Left ventricle myocardium superior (tissue), 1 donor: ENCODE measurements around the gene COG5. TPM values are rescaled to one million over a fixed set of nuclear protein-coding genes. Genes with fewer than 3 reads are reported as not detected.

Experiments used
- ATAC-seq: fragments of 200-7000 bp; cut with Tn5 transposase; one replicate; pipeline ENCODE4 v1.9.1; 2020; ENCODE audit warnings: mild to moderate bottlenecking, moderate library complexity
- DNase-seq: peaks from one replicate; pipeline ENCODE4 v3.0.0-alpha.2; 2020
- intact Hi-C: fragments of 100-400 bp; cut with micrococcal nuclease; formaldehyde crosslinking; loops from one replicate; pipeline ENCODE4 v1.11.0; 2022
- total RNA-seq: library from RNA; stranded (reverse); fragmentation: NEBNext Ultra II Directional; extraction: Animal tissue kit (Norgen Biotek cat#: 25700); gene quantifications from one replicate; pipeline ENCODE4 v1.2.1, GENCODE V29; 2021
- donor health status: DM: no; HTN: yes; CAD: no; lungs with severe emphysema.

Gene COG5
- total RNA-seq, 1 donor from 2014 or later: 54.0 TPM

GRCh38 chr7:107528461-107528860 lies 35.3 kb downstream of the COG5 start:
- intact Hi-C loops: no loop called here
- ATAC-seq (no peak), DNase-seq (no peak)

- ATAC-seq (no peak), DNase-seq (no peak)
- intact Hi-C loops: no loop called here
Observed at GRCh38 chr7:107527196-107527595, 36.5 kb downstream of the COG5 start.

GRCh38 chr7:107526672-107527071 lies 37.0 kb downstream of the COG5 start:
- intact Hi-C loops: no loop called here
- ATAC-seq (no peak), DNase-seq (no peak)

GRCh38 chr7:107506674-107507339 lies 56.9 kb downstream of the COG5 start:
- intact Hi-C loops: no loop called here
- DNase-seq (peak; percentile 57), ATAC-seq (peak; percentile 54)

- intact Hi-C loops: no loop called here
- DNase-seq: no peak
- peak; percentile 66 for ATAC-seq
Observed at GRCh38 chr7:107505997-107506673, 57.6 kb downstream of the COG5 start.

- intact Hi-C loops: no loop called here
- DNase-seq (no peak), ATAC-seq (no peak)
Observed at GRCh38 chr7:107505362-107505761, 58.4 kb downstream of the COG5 start.

- intact Hi-C loops: no loop called here
- ATAC-seq (no peak), DNase-seq (no peak)
Observed at GRCh38 chr7:107503687-107504086, 60.0 kb downstream of the COG5 start.

GRCh38 chr7:107502797-107503196 lies 60.9 kb downstream of the COG5 start:
- ATAC-seq (no peak), DNase-seq (no peak)
- intact Hi-C loops: no loop called here

- ATAC-seq (no peak), DNase-seq (no peak)
- intact Hi-C loops: no loop called here
Observed at GRCh38 chr7:107502154-107502553, 61.6 kb downstream of the COG5 start.

- intact Hi-C loops: no loop called here
- DNase-seq (no peak), ATAC-seq (peak; percentile 29)
Observed at GRCh38 chr7:107501593-107501992, 62.1 kb downstream of the COG5 start.

- intact Hi-C loops: no loop called here
- ATAC-seq (no peak), DNase-seq (no peak)
Observed at GRCh38 chr7:107499731-107500130, 64.0 kb downstream of the COG5 start.

GRCh38 chr7:107495516-107495915 lies 68.2 kb downstream of the COG5 start:
- intact Hi-C loops: no loop called here
- no peak for ATAC-seq

GRCh38 chr7:107494884-107495283 lies 68.8 kb downstream of the COG5 start:
- ATAC-seq (peak; percentile 40), DNase-seq (no peak)
- intact Hi-C loops: no loop called here

More at GRCh38 chr7:107495516-107495915, 68.2 kb downstream of the COG5 start:
- DNase-seq: no peak

GRCh38 chr7:107494315-107494751 lies 69.4 kb downstream of the COG5 start:
- DNase-seq: no peak
- intact Hi-C loops: no loop called here
- peak; percentile 68 for ATAC-seq

GRCh38 chr7:107492875-107493274 lies 70.8 kb downstream of the COG5 start:
- no peak for ATAC-seq
- intact Hi-C loops: no loop called here
- no peak for DNase-seq

GRCh38 chr7:107486041-107486440 lies 77.7 kb downstream of the COG5 start:
- DNase-seq (no peak), ATAC-seq (no peak)
- intact Hi-C loops: no loop called here

- ATAC-seq: no peak
- no peak for DNase-seq
- intact Hi-C loops: no loop called here
Observed at GRCh38 chr7:107482571-107482970, 81.1 kb downstream of the COG5 start.

- intact Hi-C loops: no loop called here
- ATAC-seq: peak; percentile 95
- DNase-seq: no peak
Observed at GRCh38 chr7:107480932-107481331, 82.8 kb downstream of the COG5 start.

- DNase-seq (no peak), ATAC-seq (peak; percentile 51)
- intact Hi-C loops: loop anchor here (10.0 kb wide), 1 partner anchor 535 kb away; no protein-coding TSS in a partner anchor
Observed at GRCh38 chr7:107479303-107479702, 84.4 kb downstream of the COG5 start.

- intact Hi-C loops: loop anchor here (10.0 kb wide), 1 partner anchor 541 kb away; no protein-coding TSS in a partner anchor
- ATAC-seq (peak; percentile 70), DNase-seq (no peak)
Observed at GRCh38 chr7:107474104-107474521, 89.6 kb downstream of the COG5 start.

- ATAC-seq (no peak), DNase-seq (no peak)
- intact Hi-C loops: loop anchor here (10.0 kb wide), 1 partner anchor 543 kb away; no protein-coding TSS in a partner anchor
Observed at GRCh38 chr7:107472116-107472515, 91.6 kb downstream of the COG5 start.
